HG02938 (cell line): Measurements from ENCODE around the gene PTEN.
"Not testable (repeated sequence)": the region's sequence is repeated elsewhere in the genome, so short reads cannot be mapped to it uniquely, and the experiment has no call there.

ENCODE experiments used
- ATAC-seq: cut with Tn5 transposase; IDR thresholded peaks from one replicate; pipeline ENCODE4 v1.9.1; 2021; ENCODE audit warnings: mild to moderate bottlenecking, moderate library complexity; ENCODE audit not compliant: unreplicated experiment

PTEN gene

DNA sequence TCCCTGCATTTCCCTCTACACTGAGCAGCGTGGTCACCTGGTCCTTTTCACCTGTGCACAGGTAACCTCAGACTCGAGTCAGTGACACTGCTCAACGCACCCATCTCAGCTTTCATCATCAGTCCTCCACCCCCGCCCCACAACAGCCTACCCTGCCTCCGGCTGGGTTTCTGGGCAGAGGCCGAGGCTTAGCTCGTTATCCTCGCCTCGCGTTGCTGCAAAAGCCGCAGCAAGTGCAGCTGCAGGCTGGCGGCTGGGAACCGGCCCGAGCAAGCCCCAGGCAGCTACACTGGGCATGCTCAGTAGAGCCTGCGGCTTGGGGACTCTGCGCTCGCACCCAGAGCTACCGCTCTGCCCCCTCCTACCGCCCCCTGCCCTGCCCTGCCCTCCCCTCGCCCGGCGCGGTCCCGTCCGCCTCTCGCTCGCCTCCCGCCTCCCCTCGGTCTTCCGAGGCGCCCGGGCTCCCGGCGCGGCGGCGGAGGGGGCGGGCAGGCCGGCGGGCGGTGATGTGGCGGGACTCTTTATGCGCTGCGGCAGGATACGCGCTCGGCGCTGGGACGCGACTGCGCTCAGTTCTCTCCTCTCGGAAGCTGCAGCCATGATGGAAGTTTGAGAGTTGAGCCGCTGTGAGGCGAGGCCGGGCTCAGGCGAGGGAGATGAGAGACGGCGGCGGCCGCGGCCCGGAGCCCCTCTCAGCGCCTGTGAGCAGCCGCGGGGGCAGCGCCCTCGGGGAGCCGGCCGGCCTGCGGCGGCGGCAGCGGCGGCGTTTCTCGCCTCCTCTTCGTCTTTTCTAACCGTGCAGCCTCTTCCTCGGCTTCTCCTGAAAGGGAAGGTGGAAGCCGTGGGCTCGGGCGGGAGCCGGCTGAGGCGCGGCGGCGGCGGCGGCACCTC is at the start of gene PTEN, which contains the start of gene KLLN:
PTEN (plus strand) TSS at position 573 of the 891 bp plus-strand sequence. CDS start 845 bp downstream, outside the sequence.
KLLN (minus strand) TSS at position 481 of the 891 bp plus-strand sequence. CDS start 1,046 bp downstream, outside the sequence.
- ATAC-seq = peak; percentile 34

DNA sequence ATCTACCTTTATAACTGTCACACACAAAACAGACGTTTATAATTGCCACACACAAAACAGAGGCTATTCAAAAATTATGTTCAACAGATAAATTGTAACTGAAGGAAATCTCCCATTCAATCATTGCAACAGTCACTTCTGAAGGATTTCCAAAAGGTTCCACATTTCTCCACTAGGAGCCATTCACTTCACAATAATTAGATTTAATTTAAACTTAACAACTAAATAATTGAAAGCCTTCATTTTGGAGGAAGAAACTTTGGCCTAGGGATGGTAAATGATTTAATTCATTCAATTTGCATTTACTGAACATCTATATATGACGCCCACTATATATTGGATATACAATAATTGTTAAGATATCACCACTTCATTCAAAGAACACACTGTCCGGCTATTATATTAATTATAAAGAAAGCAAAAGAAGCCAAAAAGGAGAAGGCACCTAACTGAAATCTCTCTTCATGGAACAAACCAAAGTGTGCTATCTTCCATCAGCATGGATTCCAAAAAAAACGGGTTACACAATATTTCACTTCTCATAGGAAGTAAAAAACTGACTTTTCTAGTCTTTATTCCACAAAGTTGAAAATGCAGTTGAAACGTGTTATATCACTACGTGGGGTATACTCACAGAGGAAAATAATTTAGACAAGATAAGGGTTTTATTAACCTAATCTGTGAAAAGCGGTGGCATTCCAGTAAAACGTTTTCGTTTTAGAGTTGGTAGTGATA is 47.1 kb upstream of the PTEN start:
- no peak for ATAC-seq

GRCh38 chr10:87816898-87817608 is 46.4 kb upstream of the PTEN start:
- ATAC-seq = no peak

GRCh38 chr10:87817609-87818504 is 45.6 kb upstream of the PTEN start, which contains the start of gene ATAD1:
ATAD1 (minus strand) TSS chr10:87818226; CDS start chr10:87814599, 3,627 bp downstream.
- peak; percentile 68 for ATAC-seq

DNA sequence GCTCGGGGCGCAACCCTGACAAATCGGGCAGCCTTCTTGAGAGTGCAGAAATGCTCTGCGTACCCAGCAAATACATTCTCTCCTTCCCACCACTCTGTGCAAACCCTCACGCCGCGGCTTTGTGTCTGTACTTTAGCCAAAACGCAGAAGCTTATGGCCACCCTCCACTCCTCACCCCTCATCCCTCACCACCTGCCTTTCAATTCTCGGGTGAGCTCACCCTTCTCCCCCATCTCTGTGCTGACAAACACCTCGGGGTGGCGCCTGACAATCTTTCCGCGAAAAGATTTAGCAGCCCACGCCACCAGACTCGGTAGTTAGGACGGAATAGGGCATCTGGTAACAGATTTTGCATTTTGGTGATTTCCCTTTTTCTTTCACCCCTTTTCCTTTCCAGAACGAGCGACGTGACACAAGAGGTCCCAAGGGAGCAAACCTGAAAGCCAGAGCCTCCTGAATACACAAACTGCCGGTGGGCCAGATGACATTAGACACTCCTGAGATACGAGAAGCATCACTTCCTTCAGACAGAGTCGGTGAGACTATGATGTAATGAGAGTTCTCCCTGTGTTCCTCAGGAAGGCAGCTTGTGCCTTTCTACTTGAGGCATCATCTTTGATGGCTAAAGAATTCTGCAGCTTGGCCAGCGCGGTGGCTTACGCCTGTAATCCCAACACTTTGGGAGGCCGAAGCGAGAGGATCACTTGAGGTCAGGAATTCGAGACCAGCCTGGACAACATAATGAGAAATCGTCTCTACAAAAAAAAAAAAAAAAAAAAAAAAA is 44.7 kb upstream of the PTEN start:
- ATAC-seq = peak; percentile 47

- ATAC-seq = no peak
These were observed 44.2 kb upstream of the PTEN start for GRCh38 chr10:87819289-87819585.

DNA sequence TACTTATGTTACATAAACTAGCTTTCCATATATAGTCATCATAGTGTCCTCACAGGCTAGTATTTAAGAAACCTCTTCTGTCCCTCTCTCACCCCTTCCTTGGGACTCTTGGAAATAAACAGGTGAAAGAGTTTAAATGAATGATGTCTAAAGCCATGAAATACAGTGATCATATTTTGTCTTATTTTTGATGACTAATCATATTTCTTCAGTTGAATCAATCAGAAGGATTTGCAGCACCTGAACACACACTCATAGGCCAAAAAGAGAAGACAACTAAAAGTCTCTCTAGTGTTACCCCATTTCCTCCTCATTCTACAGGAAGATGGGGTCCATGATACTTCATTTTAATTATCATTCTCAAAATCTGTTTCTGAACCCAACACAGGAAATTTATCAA is 36.8 kb upstream of the PTEN start:
- no peak for ATAC-seq

DNA sequence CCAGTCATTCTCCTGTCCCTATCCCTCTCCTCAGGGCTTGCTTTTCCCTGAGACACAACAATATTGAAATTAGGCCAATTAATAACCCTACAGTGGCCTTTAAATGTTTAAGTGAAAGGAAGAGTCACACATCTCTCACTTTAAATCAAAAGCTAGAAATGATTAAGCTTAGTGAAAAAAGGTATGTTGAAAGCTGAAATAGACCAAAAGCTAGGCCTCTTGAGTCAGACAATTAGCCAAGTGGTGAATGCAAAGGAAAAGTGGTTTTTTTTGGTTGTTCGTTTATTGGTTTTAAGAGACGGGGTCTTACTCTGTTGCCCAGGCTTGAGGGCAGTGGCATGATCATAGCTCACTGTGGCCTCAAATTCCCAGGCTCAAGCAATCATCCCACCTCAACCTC is 35.7 kb upstream of the PTEN start:
- ATAC-seq = no peak

GRCh38 chr10:87829051-87829450 is 34.4 kb upstream of the PTEN start:
- not testable (repeated sequence) for ATAC-seq

DNA sequence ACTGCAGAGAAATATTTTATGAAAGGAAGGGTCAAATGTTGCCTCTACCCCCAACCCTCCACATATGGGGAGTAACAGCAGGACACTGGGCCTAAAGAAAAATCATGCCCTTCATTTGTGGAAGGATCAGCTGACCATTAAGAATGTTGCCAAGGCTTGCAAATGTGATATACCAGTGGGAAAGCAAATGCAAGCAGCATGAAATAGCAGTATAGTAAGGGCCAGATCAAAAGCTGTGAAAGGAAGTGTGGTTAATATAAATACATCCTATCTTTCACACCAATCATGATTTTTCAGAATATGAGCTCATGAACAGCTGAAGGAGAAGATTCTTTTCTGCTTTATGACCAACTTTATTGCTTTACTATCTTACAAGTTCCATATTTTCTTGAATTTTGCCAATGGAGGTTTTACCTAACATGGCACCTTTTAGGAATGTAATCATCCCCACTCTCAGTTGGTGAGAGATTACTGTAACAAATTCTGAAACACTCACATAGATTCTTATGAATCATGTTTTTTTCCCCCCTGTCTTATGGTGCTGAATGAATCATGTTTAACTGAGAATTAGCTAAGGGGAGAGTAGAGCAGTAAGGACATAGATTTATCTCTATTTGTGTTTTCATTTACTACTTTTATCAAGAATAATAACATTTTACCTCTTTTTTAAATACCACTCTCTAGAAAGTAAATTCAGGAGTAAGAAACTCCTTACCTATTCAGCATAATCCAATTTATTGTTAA is 33.3 kb upstream of the PTEN start:
- no peak for ATAC-seq

- no peak for ATAC-seq
These were observed 27.3 kb upstream of the PTEN start for GRCh38 chr10:87836098-87836497.

GRCh38 chr10:87837445-87837844 is 26.0 kb upstream of the PTEN start:
- ATAC-seq = no peak

- ATAC-seq = no peak
These were observed 24.8 kb upstream of the PTEN start for GRCh38 chr10:87838650-87839049.

- no peak for ATAC-seq
These were observed 22.2 kb upstream of the PTEN start for GRCh38 chr10:87841186-87841585.

DNA sequence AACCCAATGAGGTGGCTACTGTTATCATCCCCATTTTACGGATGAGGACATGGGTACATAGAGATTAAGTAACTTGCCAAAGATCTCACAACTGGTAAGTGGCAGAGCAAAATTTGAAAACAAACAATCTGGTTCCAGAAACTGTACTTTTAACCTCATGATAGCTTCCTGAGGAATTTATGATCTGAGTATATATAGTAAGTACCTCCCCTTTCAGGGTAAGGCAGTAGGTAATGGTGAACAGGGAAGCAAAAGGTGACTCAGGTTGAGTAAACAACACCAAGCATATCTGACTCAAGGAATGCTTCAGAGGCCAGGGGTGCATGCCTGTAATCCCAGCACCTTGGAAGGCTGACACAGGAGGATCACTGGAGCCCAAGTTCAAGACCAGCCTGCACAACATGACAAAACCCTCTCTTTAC is 21.2 kb upstream of the PTEN start:
- ATAC-seq = no peak

DNA sequence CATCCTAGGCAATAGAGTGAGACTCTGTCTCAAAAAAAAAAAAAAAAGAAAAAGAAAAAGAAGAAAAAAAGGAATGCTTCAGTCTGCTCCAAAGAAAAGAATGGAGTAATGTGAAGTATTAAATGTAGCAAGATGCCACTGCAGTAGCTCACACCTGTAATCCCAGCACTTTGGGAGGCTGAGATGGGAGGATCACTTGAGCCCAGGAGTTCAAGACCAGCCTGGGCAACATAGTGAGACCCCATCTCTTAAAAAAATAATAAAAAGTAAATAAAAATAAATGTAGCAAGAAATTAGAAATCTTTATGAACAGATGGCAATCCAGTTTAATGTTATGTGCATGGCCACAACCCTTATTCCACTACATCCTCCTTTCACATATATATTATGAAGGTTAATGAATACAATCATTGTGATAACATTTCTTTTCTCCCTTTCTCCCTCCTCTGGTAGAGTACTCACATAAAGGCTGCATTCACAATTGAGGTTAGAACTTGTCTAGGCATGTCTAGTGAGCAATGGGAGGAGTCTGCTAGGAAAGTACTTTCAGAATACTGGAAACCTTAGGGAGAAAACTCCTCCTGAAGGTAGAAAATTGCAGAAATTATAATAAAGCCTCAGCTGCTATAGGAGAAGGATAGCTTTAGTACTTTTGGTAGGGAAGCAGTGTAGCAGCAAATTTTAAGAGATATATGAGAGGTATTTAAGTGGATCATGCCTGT is 20.5 kb upstream of the PTEN start:
- no peak for ATAC-seq

DNA sequence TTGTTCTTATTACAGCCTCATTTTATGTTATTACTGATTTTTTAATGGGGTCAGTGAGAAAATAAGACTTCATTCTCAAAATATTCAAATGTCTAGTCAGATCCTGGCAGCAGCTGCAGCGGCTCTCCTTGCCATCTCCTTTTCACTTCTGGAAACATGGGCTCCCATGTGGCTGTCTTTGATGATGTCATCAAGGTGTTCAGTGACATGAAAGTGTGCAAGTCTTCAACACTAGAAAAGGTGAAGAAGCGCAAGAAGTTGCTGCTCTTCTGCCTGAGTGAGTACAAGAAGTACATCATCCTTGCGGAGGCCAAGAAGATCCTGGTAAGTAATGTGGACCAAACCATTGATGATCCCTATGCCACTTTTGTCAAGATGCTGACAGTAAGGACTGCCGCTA is 19.7 kb upstream of the PTEN start:
- ATAC-seq = no peak
